H1 (cell line): ENCODE results near the gene CRYBG1. TPM values are rescaled to one million over a fixed set of nuclear protein-coding genes. Genes with fewer than 3 reads are reported as not detected.
A peak's percentile ranks its signal among the peaks of the same experiment; 100 is the strongest.

Source experiments
- CTCF ChIA-PET: fragments of 300-600 bp; sonication (Branson Sonifier 250); formaldehyde crosslinking; loops from one replicate; lab custom pipeline; 2021; ENCODE audit not compliant: partially characterized antibody; lab: Charles Lee
- POLR2A ChIA-PET: fragments of 300-600 bp; sonication (Branson Sonifier 250); formaldehyde crosslinking; loops from one replicate; lab custom pipeline; 2021; ENCODE audit warnings: inconsistent platforms; ENCODE audit not compliant: partially characterized antibody; lab: Charles Lee
- DNase-seq, 2 experiments: peaks; one replicate each; pipeline versions ENCODE4 v3.0.0 to v3.0.0-alpha.2; 2010 to 2022; ENCODE audit warnings: low spot score in 2 of 2, low read depth in 1 of 2, mixed read lengths in 1 of 2
- FAIRE-seq: peaks from 2 replicates; lab custom pipeline; 2011; peaks lifted over from hg19 to GRCh38; lab: Jason Lieb, UNC
- H2AFZ ChIP-seq: 2 replicates; pipeline ENCODE4 v1.8.1; 2012; ENCODE audit warnings: low read length, inconsistent platforms
- H2AK5ac ChIP-seq: 2 replicates; pipeline ENCODE4 v1.6.1; 2013; ENCODE audit warnings: low read depth, low read length
- H2BK120ac ChIP-seq: replicated peaks from 2 replicates; pipeline ENCODE3; 2013; ENCODE audit warnings: low read depth, low read length, inconsistent platforms
- H2BK12ac ChIP-seq: 2 replicates; pipeline ENCODE4 v1.6.1; 2013; ENCODE audit warnings: low read depth, low read length
- H2BK15ac ChIP-seq: 2 replicates; pipeline ENCODE4 v1.6.1; 2013; ENCODE audit warnings: low read length
- H2BK20ac ChIP-seq: 2 replicates; pipeline ENCODE4 v1.6.1; 2013; ENCODE audit warnings: low read length
- H2BK5ac ChIP-seq: 2 replicates; pipeline ENCODE4 v1.6.1; 2013; ENCODE audit warnings: low read depth, low read length
- H3K14ac ChIP-seq: 2 replicates; pipeline ENCODE4 v1.6.1; 2013; ENCODE audit warnings: inconsistent platforms; ENCODE audit not compliant: insufficient read length
- H3K18ac ChIP-seq: 2 replicates; pipeline ENCODE4 v1.6.1; 2013; ENCODE audit warnings: low read length; ENCODE audit errors: extremely low read depth
- H3K23ac ChIP-seq: 2 replicates; pipeline ENCODE4 v1.6.1; 2013; ENCODE audit warnings: inconsistent platforms; ENCODE audit not compliant: insufficient read length
- H3K23me2 ChIP-seq: 2 replicates; pipeline ENCODE4 v1.6.1; 2013; ENCODE audit warnings: low read depth, low read length
- H3K27ac ChIP-seq: 2 replicates; pipeline ENCODE4 v1.6.1; 2011; ENCODE audit warnings: low read depth, low read length, inconsistent platforms
- H3K27me3 ChIP-seq, 4 experiments: replicated peaks in 1 of 4; 1 replicate in 1 of 4; 2 replicates in 3 of 4; pipeline versions ENCODE4 v1.6.1 to v1.8.1; 2011 to 2013; ENCODE audit warnings: low read length in 3 of 4, mild to moderate bottlenecking in 3 of 4, inconsistent platforms in 2 of 4, mixed read lengths in 2 of 4, moderate library complexity in 1 of 4; ENCODE audit not compliant: control insufficient read depth in 3 of 4, insufficient read depth in 3 of 4; ENCODE audit errors: extremely low read depth in 1 of 4
- H3K36me3 ChIP-seq, 4 experiments: 2 replicates each; pipeline versions ENCODE4 v1.6.1 to v1.8.1; 2011 to 2013; ENCODE audit warnings: mild to moderate bottlenecking in 4 of 4, low read length in 3 of 4, moderate library complexity in 2 of 4, control low read depth in 1 of 4, inconsistent platforms in 1 of 4; ENCODE audit not compliant: insufficient read depth in 4 of 4, control insufficient read depth in 2 of 4
- H3K4ac ChIP-seq: replicated peaks from 2 replicates; pipeline ENCODE3; 2013; ENCODE audit warnings: low read length, low read depth, mixed read lengths, inconsistent platforms; ENCODE audit not compliant: insufficient read length
- H3K4me1 ChIP-seq, 4 experiments: replicated peaks in 1 of 4; 1 replicate in 1 of 4; 2 replicates in 3 of 4; pipeline versions ENCODE4 v1.6.1 to v1.8.1; 2011 to 2013; ENCODE audit warnings: low read length in 3 of 4, inconsistent platforms in 2 of 4, mixed read lengths in 1 of 4; ENCODE audit not compliant: insufficient read depth in 4 of 4, control insufficient read depth in 3 of 4
- H3K4me2 ChIP-seq, 2 experiments: 2 replicates each; pipeline versions ENCODE4 v1.6.1 to v1.8.1; 2011 to 2013; ENCODE audit warnings: low read depth in 2 of 2, low read length in 2 of 2, control low read depth in 1 of 2, inconsistent platforms in 1 of 2, mild to moderate bottlenecking in 1 of 2; ENCODE audit not compliant: insufficient read depth in 1 of 2
- H3K4me3 ChIP-seq, 4 experiments: fragments of 200-600, 300-600 bp in 1 of 4; sonication (generic), shearing (Covaris generic), sonication (Bioruptor Twin) in 1 of 4; 2 replicates each; pipeline versions ENCODE4 v1.5.1 to v1.8.1; 2011 to 2016; ENCODE audit warnings: low read length in 4 of 4, low read depth in 3 of 4, control low read depth in 2 of 4, inconsistent platforms in 2 of 4, mild to moderate bottlenecking in 2 of 4, mixed read lengths in 1 of 4, moderate library complexity in 1 of 4; ENCODE audit not compliant: insufficient read depth in 2 of 4; ENCODE audit errors: extremely low read depth in 1 of 4
- H3K56ac ChIP-seq: replicated peaks from 2 replicates; pipeline ENCODE3; 2013; ENCODE audit warnings: low read depth, mild to moderate bottlenecking, mixed read lengths, low read length, inconsistent platforms; ENCODE audit not compliant: insufficient read length
- H3K79me1 ChIP-seq: 2 replicates; pipeline ENCODE4 v1.6.1; 2013; ENCODE audit warnings: low read depth, low read length, control low read depth
- H3K79me2 ChIP-seq, 2 experiments: 2 replicates each; pipeline versions ENCODE4 v1.6.1 to v1.8.1; 2012 to 2013; ENCODE audit warnings: low read length in 2 of 2, mild to moderate bottlenecking in 2 of 2, inconsistent platforms in 1 of 2; ENCODE audit not compliant: insufficient read depth in 2 of 2, control insufficient read depth in 1 of 2
- H3K9ac ChIP-seq, 4 experiments: replicated peaks in 1 of 4; 1 replicate in 1 of 4; 2 replicates in 3 of 4; pipeline versions ENCODE4 v1.6.1 to v1.8.1; 2011 to 2013; ENCODE audit warnings: low read depth in 3 of 4, low read length in 3 of 4, control low read depth in 2 of 4, mild to moderate bottlenecking in 2 of 4, moderate library complexity in 2 of 4, inconsistent platforms in 1 of 4; ENCODE audit errors: extremely low read depth in 1 of 4
- H3K9me3 ChIP-seq, 2 experiments: 2 replicates each; pipeline versions ENCODE4 v1.6.1 to v1.8.1; 2012 to 2013; ENCODE audit warnings: mild to moderate bottlenecking in 2 of 2, moderate library complexity in 2 of 2, control low read depth in 1 of 2, inconsistent platforms in 1 of 2, low read depth in 1 of 2, low read length in 1 of 2, mixed read lengths in 1 of 2; ENCODE audit not compliant: insufficient read depth in 2 of 2
- H4K20me1 ChIP-seq, 2 experiments: replicated peaks in 1 of 2; 2 replicates each; pipeline versions ENCODE3 to v1.8.1; 2011 to 2013; ENCODE audit warnings: inconsistent platforms in 2 of 2, low read length in 2 of 2, mild to moderate bottlenecking in 1 of 2; ENCODE audit not compliant: insufficient read depth in 2 of 2, control insufficient read depth in 1 of 2
- H4K5ac ChIP-seq: 2 replicates; pipeline ENCODE4 v1.6.1; 2013; ENCODE audit warnings: low read length, low read depth, mixed read lengths, inconsistent platforms; ENCODE audit not compliant: insufficient read length
- H4K8ac ChIP-seq: 2 replicates; pipeline ENCODE4 v1.8.0; 2013; ENCODE audit warnings: mild to moderate bottlenecking, moderate library complexity, low read length, inconsistent platforms; ENCODE audit not compliant: insufficient read depth; ENCODE audit errors: extremely low read depth
- H4K91ac ChIP-seq: replicated peaks from 2 replicates; pipeline ENCODE3; 2013; ENCODE audit warnings: low read length, mixed read lengths, inconsistent platforms; ENCODE audit not compliant: insufficient read length
- BRCA1 ChIP-seq: IDR thresholded peaks from 2 replicates; pipeline ENCODE4 v1.6.1; 2012; ENCODE audit warnings: low read depth, low read length, improper control_type of control experiment
- CEBPB ChIP-seq: IDR thresholded peaks from 2 replicates; pipeline ENCODE4 v1.6.1; 2012; ENCODE audit warnings: low read depth, low read length
- CHD1 ChIP-seq: IDR thresholded peaks from 2 replicates; pipeline ENCODE4 v1.6.1; 2012; ENCODE audit warnings: low read depth, low read length, improper control_type of control experiment
- CREB1 ChIP-seq: IDR thresholded peaks from 2 replicates; pipeline ENCODE4 v1.6.1; 2012; ENCODE audit warnings: inconsistent platforms
- EP300 ChIP-seq, 2 experiments: IDR thresholded peaks; 1 replicate in 1 of 2; 2 replicates in 1 of 2; pipeline ENCODE4 v1.6.1; 2011 to 2012; ENCODE audit warnings: low read depth in 2 of 2, low read length in 2 of 2, mild to moderate bottlenecking in 2 of 2, borderline replicate concordance in 1 of 2, inconsistent platforms in 1 of 2, moderate library complexity in 1 of 2
- FOSL1 ChIP-seq: IDR thresholded peaks from 2 replicates; pipeline ENCODE4 v1.6.1; 2011; ENCODE audit warnings: mild to moderate bottlenecking, low read depth, low read length, moderate library complexity; ENCODE audit not compliant: insufficient read depth
- KDM4A ChIP-seq: IDR thresholded peaks from one replicate; pipeline ENCODE4 v1.7.1; 2012; ENCODE audit warnings: low read depth, mild to moderate bottlenecking, moderate library complexity, low read length, inconsistent platforms; ENCODE audit not compliant: severe bottlenecking
- KDM5A ChIP-seq: fragments of 200-600 bp; IDR thresholded peaks from 2 replicates; pipeline ENCODE4 v1.7.1; 2012; ENCODE audit warnings: mild to moderate bottlenecking, low read length, inconsistent platforms, mixed read lengths
- POLR2A ChIP-seq, 2 experiments: IDR thresholded peaks; 1 replicate in 1 of 2; 2 replicates in 1 of 2; pipeline ENCODE4 v1.6.1; 2011; ENCODE audit warnings: low read depth in 2 of 2, low read length in 2 of 2, mild to moderate bottlenecking in 2 of 2; ENCODE audit errors: control extremely low read depth in 1 of 2
- TEAD4 ChIP-seq: IDR thresholded peaks from 2 replicates; pipeline ENCODE4 v1.6.1; 2012; ENCODE audit warnings: low read depth, low read length, inconsistent platforms, mixed read lengths
- ZNF274 ChIP-seq: IDR thresholded peaks from 2 replicates; pipeline ENCODE4 v1.7.0; 2012; ENCODE audit warnings: low read length, borderline replicate concordance; ENCODE audit errors: extremely low read depth
- WGBS, 2 experiments: shearing (Covaris generic) in 1 of 2; methylation state at CpG; one replicate each; pipeline versions ENCODE4 v1.1.6 to v1.1.7; 2013 to 2015; ENCODE audit warnings: low lambda C conversion rate in 2 of 2, mixed read lengths in 2 of 2, inconsistent platforms in 1 of 2, low coverage in 1 of 2, missing lambda C conversion rate in 1 of 2; ENCODE audit not compliant: insufficient replicate concordance in 2 of 2, insufficient coverage in 1 of 2, insufficient read length in 1 of 2; ENCODE audit errors: extremely low coverage in 1 of 2, missing lambda C conversion rate in 1 of 2; 5-methylcytosine and 5-hydroxymethylcytosine counted together
- polyA plus RNA-seq, 7 experiments: library from polyadenylated mRNA; depleted of rRNA in 3 of 7; stranded (reverse) in 5 of 7; unstranded in 2 of 7; fragments of >200 nt in 5 of 7; fragments of 200-250 nt in 2 of 7; gene quantifications; 1 replicate in 5 of 7; 2 replicates in 1 of 7; 4 replicates in 1 of 7; pipeline versions ENCODE4 v1.2.1 to v1.2.3, GENCODE V29; 2011 to 2013; ENCODE audit warnings: missing spikeins in 2 of 7, mixed read lengths in 2 of 7
- total RNA-seq: library from RNA; stranded (reverse); fragmentation: NEBNext Ultra II Directional; extraction: Animal tissue kit (Norgen Biotek cat#: 25700); gene quantifications from 2 replicates; pipeline ENCODE4 v1.2.1, GENCODE V29; 2021
- TF ChIP-seq, protein P1 (sequence below): IDR thresholded peaks from 2 replicates; pipeline ENCODE4 v1.6.1; 2012; ENCODE audit warnings: inconsistent platforms
- TF ChIP-seq, protein P2 (sequence below): IDR thresholded peaks from 2 replicates; pipeline ENCODE4 v1.6.1; 2011; ENCODE audit warnings: low read depth, mild to moderate bottlenecking, low read length; ENCODE audit not compliant: insufficient read depth

The CRYBG1 gene
- total and polyA plus RNA-seq, 2 of the 8 experiments (the other 6 are each of a cell fraction or from before 2014, with no cell fraction given): 2.2 to 11.6 TPM

DNA sequence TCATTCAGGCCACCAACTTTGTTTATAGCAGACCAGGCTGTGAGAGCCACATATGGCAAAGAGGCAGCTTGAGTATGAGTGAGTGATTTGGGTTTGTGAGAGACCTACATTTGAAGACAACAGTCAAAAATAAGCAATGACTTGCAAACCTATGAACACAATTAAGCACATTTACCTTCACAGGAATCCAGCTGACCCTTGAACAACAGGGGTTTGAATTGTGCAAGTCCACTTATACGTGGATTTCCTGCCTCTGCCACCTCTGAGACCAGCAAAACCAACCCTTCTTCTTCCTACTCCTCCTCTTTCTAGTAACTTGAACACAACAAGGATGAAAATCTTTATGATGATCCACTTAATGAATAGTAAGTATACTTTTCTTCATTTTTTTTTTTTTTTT lies 258.7 kb downstream of the CRYBG1 start:
- CTCF ChIA-PET: interaction anchor here (1.3 to 5.7 kb wide), 2 partner anchors 9 to 378 kb away, joined by 3 to 52 read pairs; no protein-coding TSS in a partner anchor
- H3K4me3 ChIP-seq: no peak overlapping the region
- TF ChIP-seq POLR2A (IDR thresholded peaks at IDR 0.05; ENCODE audit: control extremely low read depth in 1 of 2, low read depth in 2 of 2, low read length in 2 of 2) (no peak), FOSL1 (no peak), EP300 (IDR thresholded peaks at IDR 0.05; ENCODE audit: borderline replicate concordance in 1 of 2, low read depth in 2 of 2, low read length in 2 of 2) (no peak), KDM4A (no peak), CREB1 (no peak), CHD1 (no peak), TEAD4 (no peak), BRCA1 (no peak), CEBPB (no peak), ZNF274 (no peak), KDM5A (no peak)
- TF ChIP-seq, protein P1, sequence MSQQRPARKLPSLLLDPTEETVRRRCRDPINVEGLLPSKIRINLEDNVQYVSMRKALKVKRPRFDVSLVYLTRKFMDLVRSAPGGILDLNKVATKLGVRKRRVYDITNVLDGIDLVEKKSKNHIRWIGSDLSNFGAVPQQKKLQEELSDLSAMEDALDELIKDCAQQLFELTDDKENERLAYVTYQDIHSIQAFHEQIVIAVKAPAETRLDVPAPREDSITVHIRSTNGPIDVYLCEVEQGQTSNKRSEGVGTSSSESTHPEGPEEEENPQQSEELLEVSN: no peak
- TF ChIP-seq, protein P2, sequence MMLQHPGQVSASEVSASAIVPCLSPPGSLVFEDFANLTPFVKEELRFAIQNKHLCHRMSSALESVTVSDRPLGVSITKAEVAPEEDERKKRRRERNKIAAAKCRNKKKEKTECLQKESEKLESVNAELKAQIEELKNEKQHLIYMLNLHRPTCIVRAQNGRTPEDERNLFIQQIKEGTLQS: no peak

More for the DNA sequence above, 258.7 kb downstream of the CRYBG1 start:
- DNase-seq (no peak), FAIRE-seq (no peak)
- no peak overlapping the region for H4K5ac ChIP-seq
- H3K56ac ChIP-seq: no peak overlapping the region
- peaks cover 2 to 23% (median 15%) of the 10 kb centered on the region in 4 experiments; a peak in 6 of 8 replicates for H3K36me3 ChIP-seq
- H2BK5ac ChIP-seq: no peak overlapping the region
- H3K23me2 ChIP-seq: no peaks in the 10 kb centered on the region
- H2AFZ ChIP-seq: no peak overlapping the region
- no peaks in the 10 kb centered on the region for H4K20me1 ChIP-seq
- no peak overlapping the region for H3K4me2 ChIP-seq
- no peak overlapping the region for H2BK15ac ChIP-seq
- peaks cover 0 to 8% (median 5%) of the 10 kb centered on the region in 4 experiments; a peak in 3 of 7 replicates for H3K4me1 ChIP-seq
- no peak overlapping the region for H3K9ac ChIP-seq
- H4K8ac ChIP-seq: no peak overlapping the region
- no peaks in the 10 kb centered on the region for H3K79me1 ChIP-seq
- no peak overlapping the region for H3K4ac ChIP-seq
- H3K14ac ChIP-seq: no peak overlapping the region
- no peak overlapping the region for H2AK5ac ChIP-seq
- H3K9me3 ChIP-seq: peaks cover 12 to 13% of the 10 kb centered on the region in 2 experiments
- H3K27me3 ChIP-seq: no peaks in the 10 kb centered on the region
- no peak overlapping the region for H3K23ac ChIP-seq
- 87% methylated on average over 1 of the region's 1 CpG; no CpG with 5 or more reads in 1 of the 2 experiments for WGBS, 2 experiments
- POLR2A ChIA-PET: interaction anchor here (0.6 to 1.7 kb wide), 4 partner anchors 46 to 355 kb away, joined by 3 to 4 read pairs (median 4); no protein-coding TSS in a partner anchor
- no peak overlapping the region for H2BK12ac ChIP-seq
- no peak overlapping the region; the same call in 1 of the 2 replicates for H3K18ac ChIP-seq
- H3K27ac ChIP-seq: no peak overlapping the region
- no peaks in the 10 kb centered on the region for H3K79me2 ChIP-seq
- peak overlapping the region; percentile 22 for H4K91ac ChIP-seq
- H2BK20ac ChIP-seq: no peak overlapping the region
- no peak overlapping the region for H2BK120ac ChIP-seq
